HG02870 (cell line): Measurements from ENCODE around the gene ZNF215.
"Not testable (repeated sequence)": the region's sequence is repeated elsewhere in the genome, so short reads cannot be mapped to it uniquely, and the experiment has no call there.

Experiments
- ATAC-seq: cut with Tn5 transposase; IDR thresholded peaks from one replicate; pipeline ENCODE4 v1.9.1; 2021; ENCODE audit warnings: mild to moderate bottlenecking, moderate library complexity; ENCODE audit not compliant: unreplicated experiment

Gene ZNF215

GRCh38 chr11:6932145-6932544 lies 5.9 kb downstream of the ZNF215 start:
- ATAC-seq: no peak

DNA sequence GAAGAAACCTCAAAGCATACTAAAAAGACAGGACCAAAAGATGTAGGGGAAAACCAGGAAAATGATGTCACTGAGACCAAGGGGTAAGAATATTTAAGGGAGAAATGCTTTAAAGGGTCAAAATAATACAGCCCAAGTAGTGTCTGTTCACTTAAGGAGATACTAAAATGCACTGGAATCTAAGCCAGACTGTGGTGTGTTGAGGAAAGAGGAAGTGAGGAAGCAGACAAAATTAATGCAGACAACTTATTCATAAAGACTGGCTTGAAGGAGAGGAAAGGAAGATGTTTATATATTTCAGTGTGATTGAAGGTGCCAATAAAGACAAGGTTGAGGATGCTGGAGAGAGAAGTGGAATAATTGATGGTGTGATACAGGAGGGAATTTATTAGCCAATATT lies 15.7 kb downstream of the ZNF215 start:
- ATAC-seq: no peak

- no peak for ATAC-seq
Observed at GRCh38 chr11:6943131-6943530, 16.9 kb downstream of the ZNF215 start.

DNA sequence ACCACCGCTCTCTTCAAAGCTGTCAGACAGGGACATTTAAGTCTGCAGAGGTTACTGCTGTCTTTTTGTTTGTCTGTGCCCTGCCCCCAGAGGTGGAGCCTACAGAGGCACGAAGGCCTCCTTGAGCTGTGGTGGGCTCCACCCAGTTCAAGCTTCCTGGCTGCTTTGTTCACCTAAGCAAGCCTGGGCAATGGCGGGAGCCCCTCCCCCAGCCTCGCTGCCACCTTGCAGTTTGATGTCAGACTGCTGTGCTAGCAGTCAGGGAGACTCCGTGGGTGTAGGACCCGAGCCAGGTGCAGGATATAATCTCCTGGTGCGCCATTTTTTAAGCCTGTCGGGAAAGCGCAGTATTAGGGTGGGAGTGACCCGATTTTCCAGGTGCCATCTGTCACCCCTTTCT lies 28.0 kb downstream of the ZNF215 start:
- ATAC-seq: not testable (repeated sequence)

- peak; percentile 8 for ATAC-seq
Observed at GRCh38 chr11:6962141-6962540, 35.9 kb downstream of the ZNF215 start.

DNA sequence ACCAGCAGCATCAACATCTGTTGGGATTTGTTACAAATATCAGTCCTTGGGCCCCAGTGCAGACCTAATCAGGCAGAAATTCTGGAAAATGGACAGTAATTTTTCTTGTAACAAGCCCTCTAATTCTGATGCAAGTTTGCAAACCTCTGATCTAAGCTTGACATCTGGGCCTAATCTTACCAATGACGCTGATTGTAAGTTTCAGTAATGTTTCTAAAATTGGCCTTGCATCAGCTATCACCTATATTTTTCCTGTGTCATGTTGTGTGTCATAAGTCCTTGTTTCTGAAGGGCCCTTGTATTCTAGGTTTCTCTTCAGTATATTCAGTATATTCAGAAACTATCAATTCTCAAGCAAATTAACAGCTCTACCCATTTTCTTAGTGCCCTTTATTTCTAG lies 36.4 kb downstream of the ZNF215 start:
- ATAC-seq: peak; percentile 84

- ATAC-seq: no peak
Observed at GRCh38 chr11:6968816-6969215, 42.6 kb downstream of the ZNF215 start.

DNA sequence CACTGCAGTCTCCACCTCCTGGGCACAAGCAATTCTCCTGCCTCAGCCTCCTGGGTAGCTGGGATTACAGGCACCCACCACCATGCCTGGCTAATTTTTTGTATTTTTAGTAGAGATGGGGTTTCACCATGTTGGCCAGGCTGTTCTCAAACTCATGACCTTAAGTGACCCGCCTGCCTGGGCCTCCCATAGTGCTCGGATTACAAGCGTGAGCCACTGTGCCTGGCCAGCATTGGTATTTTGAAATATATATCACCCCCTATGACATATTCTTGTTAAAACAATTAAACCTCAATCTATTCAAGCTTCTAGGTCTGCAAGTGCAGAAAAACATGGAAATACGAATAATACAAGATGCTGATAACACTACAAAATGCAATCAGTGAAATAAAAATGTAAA lies 43.6 kb downstream of the ZNF215 start:
- not testable (repeated sequence) for ATAC-seq

DNA sequence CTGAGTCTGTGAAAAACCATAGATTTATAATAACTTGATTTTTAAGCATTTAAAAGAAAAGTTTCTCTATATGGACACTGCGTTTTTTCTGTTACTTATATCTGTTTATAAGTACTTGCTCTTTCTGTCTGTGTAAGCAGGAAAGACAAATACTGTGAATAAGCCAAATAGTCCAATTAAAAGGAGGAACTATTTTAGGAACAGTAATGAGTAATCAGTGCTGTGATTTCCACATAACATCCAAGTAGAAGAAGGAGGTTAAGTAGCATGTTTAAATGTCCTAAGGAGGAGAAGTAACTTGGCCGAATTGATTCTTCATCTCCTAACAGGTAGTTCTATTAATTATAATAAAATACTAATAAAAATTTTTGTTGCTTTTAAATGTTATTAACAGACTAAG lies 53.1 kb downstream of the ZNF215 start:
- no peak for ATAC-seq

GRCh38 chr11:6986487-6986886 lies 60.3 kb downstream of the ZNF215 start:
- ATAC-seq: no peak

DNA sequence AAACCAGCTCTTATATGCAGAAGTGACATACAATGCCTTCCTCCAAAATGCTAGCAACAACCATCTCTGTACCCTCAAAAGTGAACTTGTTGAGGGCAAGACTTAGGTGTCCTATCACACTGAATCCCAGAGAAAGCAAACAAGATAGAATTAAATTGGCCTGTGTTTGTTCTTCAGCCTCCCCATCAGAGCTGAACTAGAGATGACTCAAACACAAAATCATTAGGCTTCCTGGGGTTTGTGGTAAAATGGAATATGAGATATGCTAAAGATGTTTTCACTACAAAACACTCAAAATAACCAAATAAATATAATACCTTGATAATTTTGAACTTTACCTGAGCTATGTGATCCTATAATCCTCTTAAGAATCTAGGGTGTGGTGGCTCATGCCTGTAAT lies 62.3 kb downstream of the ZNF215 start:
- no peak for ATAC-seq

DNA sequence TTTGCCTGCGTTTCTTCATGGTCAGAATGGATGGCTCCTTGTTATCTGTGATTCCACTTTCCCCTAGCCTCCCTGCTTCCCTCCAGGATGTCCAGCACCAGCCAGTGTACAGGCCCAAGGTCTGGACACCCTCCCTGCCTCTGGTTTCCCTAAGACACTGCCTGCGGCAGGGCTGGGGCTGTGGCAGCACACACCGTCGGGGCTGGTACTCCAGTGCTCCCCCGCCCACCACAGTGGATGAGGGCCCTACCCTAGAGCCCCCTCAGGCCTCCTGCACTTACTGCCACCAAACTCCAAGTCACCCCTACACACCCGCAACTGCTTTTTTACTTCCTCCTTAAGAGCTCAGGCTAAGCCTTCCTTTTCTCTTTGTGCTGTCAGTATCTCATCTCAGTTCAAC lies 65.0 kb downstream of the ZNF215 start:
- no peak for ATAC-seq

DNA sequence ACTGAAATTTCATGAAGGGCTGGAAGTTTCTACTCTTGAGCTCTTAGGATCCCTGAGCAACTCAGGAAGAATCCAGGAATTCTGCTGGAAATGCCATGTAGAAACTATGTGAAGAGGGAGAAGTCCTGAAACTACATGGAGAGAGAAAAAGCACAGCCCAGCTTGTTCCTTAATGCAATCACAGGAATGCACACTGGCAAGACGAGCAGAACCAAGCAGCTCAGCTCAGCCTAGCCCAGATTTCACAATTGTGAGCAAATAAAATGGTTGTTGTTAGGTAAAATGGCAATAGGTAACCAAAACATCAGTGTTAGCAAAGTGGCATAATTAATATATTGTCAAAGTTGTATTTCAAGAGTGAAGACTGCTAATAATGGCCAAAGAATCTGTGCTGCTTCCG lies 65.8 kb downstream of the ZNF215 start:
- no peak for ATAC-seq

DNA sequence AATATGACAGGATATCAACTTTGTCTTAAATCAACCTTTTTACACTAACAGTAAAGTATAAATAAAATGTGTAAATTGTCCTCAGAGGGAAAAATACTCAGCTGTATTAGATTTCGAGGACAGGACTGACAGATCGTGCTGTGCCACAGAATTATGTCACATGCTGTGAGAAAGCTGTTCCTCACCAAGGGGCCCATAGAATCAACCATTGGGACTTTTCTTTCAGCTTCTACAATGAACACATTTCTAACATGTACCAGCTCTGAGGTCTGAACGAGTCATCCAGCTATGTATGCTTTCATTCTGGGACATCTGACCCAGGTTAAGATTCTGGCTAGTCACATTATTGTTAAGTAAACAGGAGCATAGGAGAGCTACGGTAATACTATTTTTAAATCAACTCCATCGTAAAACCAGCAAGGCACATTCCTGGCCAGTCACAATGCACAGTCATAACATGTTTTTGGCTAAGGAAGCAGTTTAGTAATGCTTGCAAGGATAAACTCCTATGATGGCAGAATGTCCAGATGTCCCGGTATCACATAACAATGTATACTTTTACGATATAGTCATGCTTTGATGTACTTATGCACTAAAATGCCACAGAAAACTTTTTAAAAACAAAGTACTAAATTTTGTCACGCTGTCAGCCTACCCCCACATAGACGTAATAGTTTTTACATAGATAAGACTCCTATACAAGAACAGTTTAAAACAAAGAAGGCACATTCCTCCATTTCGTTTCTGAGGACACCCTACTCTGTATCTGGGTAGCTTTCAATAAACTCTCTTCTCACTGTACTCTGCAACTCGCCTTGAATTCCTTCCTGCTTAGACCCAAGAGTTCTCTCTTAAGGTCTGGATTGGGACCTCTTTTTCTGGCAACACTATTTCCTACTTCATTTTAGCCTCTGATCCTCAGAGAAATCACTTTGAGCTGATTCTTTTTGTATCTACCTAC lies 66.5 kb downstream of the ZNF215 start:
- ATAC-seq: no peak

- no peak for ATAC-seq
Observed at GRCh38 chr11:6995703-6996102, 69.5 kb downstream of the ZNF215 start.

DNA sequence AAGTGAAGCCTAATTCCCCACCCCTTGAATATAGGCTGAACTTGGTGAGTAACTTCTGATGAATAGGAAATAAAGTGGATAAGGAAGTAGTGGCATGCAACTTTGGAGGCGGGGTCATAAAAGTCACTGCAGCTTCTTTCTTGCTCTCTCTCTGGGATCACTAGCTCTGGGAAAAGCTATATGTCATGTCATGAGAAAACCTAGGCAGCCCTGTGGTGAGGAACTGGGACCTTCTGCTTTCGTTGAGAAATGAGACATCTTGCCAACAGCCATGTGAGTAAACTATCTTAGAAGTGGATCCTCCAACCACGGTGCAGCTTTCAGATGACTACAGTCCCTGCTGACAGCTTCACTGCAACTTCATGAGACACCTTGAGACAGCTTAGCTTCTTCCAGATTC lies 78.3 kb downstream of the ZNF215 start:
- ATAC-seq: peak; percentile 95
